Measurements from ENCODE around the gene DENND2D. TPM values are rescaled to one million over a fixed set of nuclear protein-coding genes. Genes with fewer than 3 reads are reported as not detected.

The DENND2D gene
- total and polyA plus RNA-seq, 9 of the 15 experiments (the other 6 are each of a cell fraction or from before 2014, with no cell fraction given), result 0.08 to 0.44 (median 0.13) TPM; not detected in 6

GRCh38 chr1:111204201-111204982 lies 3.9 kb upstream of the DENND2D start:
- Histone ChIP-seq H3K27ac (ENCODE audit: extremely low read depth, low read depth, low read length) (no peak overlapping the region), H3K79me2 (ENCODE audit: control insufficient read depth, insufficient read depth, low read length) (no peaks in the 10 kb centered on the region), H3K4me3 (no peak overlapping the region), H3K9ac (ENCODE audit: insufficient read depth in 1 of 2, low read depth in 2 of 2, low read length in 2 of 2) (no peak overlapping the region), H3K27me3 (ENCODE audit: control insufficient read depth in 2 of 2, insufficient read depth in 2 of 2, low read length in 2 of 2) (peaks cover 0 to 10% of the 10 kb centered on the region in 2 experiments; a peak in 3 of 5 replicates), H3K4me1 (replicated peaks in 1 of 2; ENCODE audit: control insufficient read depth in 2 of 2, insufficient read depth in 2 of 2, low read length in 2 of 2) (peaks cover 23 to 29% of the 10 kb centered on the region in 2 experiments), H3K36me3 (ENCODE audit: control insufficient read depth, insufficient read depth, low read length) (no peaks in the 10 kb centered on the region), H3K9me1 (ENCODE audit: control insufficient read depth, insufficient read depth, low read length) (no peaks in the 10 kb centered on the region), H2AFZ (ENCODE audit: low read depth, low read length) (no peak overlapping the region), H3K9me3 (replicated peaks; ENCODE audit: control insufficient read depth, insufficient read depth, low read depth, low read length) (no peaks in the 10 kb centered on the region), H3K4me2 (ENCODE audit: insufficient read depth, low read length) (no peak overlapping the region), H4K20me1 (replicated peaks; ENCODE audit: control insufficient read depth, insufficient read depth, low read length) (no peaks in the 10 kb centered on the region)
- ChIA-PET POLR2A (no interaction called here), CTCF (ENCODE audit: low intra/inter-chr PET ratio) (no interaction called here)
- BruUV-seq (replicated peaks), result no TSS peak
- TF ChIP-seq ZNF398 (CRISPR knock-in tag; IDR thresholded peaks at IDR 0.05) (no peak), ZNF707 (CRISPR knock-in tag; conservative IDR thresholded peaks at IDR 0.05) (no peak), U2AF2 (optimal IDR thresholded peaks at IDR 0.05; ENCODE audit: low read depth, low read length) (no peak), THRAP3 (IDR thresholded peaks at IDR 0.05; ENCODE audit: borderline replicate concordance) (no peak), RNF2 (IDR thresholded peaks at IDR 0.05) (no peak)
- DNase-seq (ENCODE audit: extremely low read depth in 1 of 4, low spot score in 3 of 4) (no peak), FAIRE-seq (no peak), ATAC-seq (no peak)
- in situ Hi-C loops (cut with MboI), result no loop called here
- 69% methylated on average over 39 of the region's 61 CpGs for WGBS (ENCODE audit: insufficient coverage, low coverage, missing lambda C conversion rate)
- intact Hi-C loops (cut with micrococcal nuclease), result no loop called here

Data from K562 (cell line).